HG03460 (cell line): ENCODE data around the gene MROH2A.

Experiments used
- ATAC-seq: cut with Tn5 transposase; IDR thresholded peaks from one replicate; pipeline ENCODE4 v1.9.1; 2021; ENCODE audit not compliant: unreplicated experiment

MROH2A gene

DNA sequence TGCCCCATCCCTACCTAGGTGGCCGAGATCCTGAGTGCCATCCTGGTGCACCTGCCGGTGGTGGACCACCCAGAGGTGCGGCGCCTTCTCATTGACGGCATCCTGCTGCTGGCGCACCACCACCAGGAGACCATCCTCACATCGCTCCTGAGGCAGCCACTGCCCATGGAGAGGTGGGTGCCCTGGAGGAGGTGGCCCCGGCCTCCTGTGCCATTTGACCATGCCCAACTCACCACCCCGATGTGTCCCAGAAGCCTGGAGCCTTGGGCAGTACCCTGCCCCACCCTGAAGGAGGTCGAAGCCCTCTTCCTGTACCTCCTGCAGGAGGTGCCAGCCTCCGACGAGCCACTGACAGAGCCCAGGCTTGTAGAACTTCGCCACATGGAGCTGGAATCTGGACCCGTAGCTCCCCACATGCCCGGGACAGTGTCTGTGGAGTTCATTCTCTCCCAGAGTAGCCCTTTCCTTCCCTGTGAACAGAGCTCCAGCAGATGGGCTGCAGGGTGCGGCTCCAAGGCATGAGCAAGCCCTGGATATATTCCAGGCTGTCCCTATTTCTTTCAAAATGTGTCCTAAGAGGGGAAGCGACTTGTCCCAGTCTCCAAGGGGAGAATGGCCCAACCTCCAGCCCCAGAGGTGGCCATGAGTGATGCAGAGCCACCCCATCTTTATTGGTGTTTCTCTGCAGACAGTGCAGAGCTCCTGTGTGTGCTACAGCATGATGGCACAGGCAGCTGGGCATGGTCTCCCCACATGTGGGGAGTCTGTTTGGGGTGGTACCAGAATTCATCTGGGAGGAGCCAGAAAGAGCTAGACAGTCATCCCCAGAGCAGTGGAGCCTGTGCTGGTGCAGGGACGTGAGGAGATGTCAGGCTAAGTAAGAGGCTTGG lies 42.0 kb downstream of the MROH2A start:
- no peak for ATAC-seq

DNA sequence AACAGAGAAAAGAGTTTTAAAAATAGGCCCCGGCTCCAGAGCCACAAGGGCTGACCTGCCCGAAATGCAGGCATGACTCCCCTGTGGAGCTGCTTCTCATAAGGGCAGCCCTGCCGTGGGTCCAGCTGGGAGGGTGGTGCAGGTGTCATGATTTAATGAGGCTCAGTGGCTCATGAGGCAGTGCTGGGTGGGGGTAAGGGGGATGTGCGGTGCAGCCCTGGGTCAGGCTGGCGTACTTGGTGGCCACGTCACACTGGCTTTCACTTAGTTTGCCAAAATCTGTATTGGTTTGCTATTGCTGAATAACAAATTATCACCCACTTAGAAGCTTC lies 42.6 kb downstream of the MROH2A start:
- ATAC-seq, result no peak

DNA sequence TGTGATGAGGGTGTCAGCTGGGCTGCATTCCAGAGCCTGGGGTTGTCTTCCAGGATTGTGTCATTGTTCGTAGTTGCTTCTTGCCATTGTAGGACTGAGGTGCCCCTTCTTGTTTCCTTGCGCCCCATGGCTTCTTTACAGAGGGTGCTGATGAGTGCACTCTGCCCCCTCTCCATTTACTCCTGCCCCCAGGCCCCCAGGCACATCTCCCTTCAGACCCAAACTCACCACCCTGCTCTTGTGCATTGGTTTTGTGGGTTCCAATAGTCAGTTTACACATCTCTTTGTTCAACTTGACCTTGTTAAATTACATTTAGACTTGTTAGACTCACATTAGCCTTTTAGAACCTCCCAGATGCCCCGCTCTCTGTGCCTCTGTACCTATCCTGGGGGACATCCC lies 43.1 kb downstream of the MROH2A start:
- ATAC-seq, result no peak

DNA sequence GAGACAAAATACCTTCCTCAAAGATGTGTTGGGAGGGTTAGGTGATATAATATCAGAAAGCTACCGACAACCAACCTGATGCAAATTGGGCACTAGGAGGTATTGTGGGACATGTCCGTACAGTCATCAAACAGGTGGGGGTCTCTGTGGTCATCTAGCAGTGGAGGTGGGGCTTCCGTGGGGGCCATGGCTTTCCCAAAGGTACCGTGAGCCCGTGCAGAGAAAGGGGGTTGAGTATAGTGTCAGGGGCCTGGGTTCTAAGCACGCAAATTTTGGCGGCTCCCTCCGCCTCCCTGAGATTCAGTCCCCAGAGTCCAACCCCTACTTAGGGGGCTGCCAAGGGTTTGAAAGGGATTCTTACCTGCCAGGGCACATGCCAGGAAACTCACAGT lies 43.6 kb downstream of the MROH2A start:
- no peak for ATAC-seq

DNA sequence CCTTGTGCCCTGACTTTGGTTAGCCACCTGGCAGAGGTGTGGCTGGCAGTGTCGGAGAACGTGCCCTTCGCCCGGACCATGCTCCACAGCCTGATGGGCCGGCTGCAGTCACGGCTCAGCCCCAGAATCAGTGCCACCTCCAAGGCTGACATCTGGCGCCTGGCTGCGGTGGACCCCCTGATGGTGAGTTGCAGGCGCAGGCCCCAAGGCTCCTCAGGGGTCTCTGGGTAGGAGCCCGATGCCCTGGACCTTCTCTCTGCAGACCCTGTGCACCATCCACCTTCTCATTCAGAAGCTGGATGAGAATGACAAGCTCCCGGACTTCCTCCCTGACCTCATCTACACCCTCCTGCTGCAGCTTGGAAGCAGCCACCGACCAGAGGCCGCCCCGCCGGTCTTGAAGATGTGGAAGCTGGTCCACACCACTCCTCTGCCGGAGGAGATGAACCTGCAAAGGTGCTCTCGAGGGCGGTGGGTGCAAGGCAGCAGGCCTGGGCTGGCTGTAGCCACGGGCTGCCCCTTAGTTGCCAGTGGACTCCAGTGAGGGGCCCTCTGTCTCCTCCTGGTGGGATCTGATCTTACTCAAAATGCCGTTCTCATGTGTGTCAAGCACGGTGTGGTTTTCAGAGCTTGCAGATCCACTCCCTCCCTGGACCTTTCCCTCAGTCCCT lies 44.1 kb downstream of the MROH2A start:
- ATAC-seq, result no peak

DNA sequence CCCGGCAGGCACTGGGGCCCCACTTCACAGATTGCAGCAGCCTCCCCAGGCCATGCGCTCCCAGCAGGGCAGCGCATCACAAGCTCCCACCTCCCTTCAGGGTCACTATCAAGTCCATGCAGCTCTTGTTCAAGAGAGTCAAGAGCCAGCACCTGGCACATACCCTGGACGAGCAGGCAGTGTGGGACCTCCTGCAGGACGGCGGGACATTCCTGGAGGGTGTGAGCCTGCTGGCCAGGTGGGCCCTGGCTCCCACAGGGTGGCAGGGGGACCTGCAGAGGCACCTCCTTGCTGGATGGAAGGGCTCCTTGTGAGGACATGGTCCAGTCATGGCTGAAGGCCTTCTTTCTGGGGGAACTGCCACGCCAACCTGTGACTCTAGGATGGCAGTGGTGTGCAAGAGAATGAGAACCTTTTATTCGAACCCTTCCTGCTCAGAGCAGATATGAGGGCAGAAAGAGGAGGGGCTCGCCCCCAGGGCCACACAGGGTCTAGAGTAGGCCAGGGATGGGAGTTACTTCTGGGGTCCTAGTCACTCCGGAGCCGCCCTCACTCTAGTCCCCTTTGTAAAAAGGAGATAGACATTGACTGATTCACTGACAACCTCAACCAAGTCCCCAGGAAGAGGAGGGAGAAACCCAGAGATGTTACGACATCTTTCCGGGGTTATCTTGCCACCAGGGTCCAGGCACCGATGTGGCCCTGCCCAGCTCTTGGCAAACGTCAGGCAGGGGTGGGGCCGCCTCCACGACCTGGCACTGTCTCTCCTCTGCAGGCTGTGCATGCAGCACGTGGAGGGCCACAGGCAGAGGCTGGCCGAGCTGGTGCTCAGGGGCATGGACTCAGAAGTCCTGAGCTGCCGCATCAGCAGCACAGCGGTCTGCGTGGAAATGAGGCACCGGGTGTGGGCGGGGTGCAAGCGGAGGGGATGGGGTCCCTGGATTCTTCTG lies 44.9 kb downstream of the MROH2A start:
- no peak for ATAC-seq

DNA sequence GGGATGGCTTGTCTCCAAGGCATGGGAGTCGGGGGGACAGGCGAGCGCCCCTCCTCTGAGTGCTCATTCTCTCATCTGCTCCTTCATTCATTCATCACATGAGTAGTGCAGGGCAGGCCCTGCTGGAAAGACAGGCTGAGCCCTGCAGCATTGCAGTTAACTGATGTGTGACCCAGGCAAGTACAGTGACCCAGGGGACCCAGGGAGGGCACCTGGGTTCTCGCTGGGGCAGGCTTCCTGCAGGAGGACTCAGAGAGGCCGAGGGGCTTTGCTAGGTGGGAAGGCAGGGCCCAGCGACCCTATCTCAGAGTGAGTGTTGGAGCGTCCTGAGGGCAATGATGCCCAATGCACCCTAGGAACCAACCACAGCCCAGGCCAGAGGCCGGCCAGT lies 45.6 kb downstream of the MROH2A start:
- ATAC-seq, result no peak

DNA sequence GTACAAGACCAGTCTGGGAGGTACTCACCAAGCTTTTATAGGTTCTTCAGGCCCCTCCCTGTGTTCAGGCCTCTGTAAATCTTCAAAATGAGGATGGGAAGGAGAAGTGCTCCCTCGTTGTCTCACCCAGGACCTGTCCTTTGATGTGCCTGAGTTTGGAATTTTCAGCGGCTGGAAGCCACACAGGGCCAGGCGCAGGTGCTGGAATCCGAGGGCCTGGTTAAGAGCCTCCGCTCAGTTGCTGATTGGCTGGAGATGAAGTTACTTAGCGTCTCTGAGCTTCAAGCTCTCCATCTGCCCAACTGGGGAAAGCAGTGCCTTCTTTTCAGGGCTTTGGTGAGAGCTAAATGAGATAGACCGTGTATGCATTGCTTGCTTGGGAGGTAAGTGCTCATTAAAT lies 46.2 kb downstream of the MROH2A start:
- no peak for ATAC-seq

DNA sequence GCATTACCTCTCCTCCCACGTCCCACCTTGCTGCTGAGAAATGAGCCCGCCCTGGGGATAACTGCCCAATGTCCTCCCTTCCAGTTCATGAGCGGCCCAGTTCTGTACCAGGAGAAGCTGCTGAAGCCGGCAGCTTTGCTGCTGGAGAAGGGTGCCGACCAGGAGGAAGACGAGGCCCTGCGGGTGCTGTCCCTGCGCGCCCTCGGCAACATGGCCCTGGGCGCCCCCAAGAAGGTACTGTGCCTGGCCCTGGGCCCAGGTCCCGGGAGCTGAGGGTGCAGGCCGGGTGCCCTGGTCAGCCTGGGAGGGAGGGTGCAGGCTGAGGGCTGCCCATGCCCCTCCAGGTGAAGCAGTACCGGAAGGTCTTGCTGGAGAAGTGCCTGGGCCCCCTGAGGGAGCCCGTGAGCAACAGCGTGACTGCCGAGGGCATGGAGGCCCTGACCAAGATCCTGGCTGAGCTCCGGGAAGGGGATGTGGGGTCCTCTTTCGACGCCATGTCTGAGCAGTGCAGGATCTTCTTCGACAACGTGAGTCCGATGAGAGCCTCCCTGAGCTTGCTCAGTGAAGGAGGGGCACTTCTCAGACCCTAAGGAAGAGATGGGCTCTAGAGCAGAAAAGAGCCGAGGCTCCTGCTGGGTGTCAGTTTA lies 50.5 kb downstream of the MROH2A start:
- no peak for ATAC-seq

DNA sequence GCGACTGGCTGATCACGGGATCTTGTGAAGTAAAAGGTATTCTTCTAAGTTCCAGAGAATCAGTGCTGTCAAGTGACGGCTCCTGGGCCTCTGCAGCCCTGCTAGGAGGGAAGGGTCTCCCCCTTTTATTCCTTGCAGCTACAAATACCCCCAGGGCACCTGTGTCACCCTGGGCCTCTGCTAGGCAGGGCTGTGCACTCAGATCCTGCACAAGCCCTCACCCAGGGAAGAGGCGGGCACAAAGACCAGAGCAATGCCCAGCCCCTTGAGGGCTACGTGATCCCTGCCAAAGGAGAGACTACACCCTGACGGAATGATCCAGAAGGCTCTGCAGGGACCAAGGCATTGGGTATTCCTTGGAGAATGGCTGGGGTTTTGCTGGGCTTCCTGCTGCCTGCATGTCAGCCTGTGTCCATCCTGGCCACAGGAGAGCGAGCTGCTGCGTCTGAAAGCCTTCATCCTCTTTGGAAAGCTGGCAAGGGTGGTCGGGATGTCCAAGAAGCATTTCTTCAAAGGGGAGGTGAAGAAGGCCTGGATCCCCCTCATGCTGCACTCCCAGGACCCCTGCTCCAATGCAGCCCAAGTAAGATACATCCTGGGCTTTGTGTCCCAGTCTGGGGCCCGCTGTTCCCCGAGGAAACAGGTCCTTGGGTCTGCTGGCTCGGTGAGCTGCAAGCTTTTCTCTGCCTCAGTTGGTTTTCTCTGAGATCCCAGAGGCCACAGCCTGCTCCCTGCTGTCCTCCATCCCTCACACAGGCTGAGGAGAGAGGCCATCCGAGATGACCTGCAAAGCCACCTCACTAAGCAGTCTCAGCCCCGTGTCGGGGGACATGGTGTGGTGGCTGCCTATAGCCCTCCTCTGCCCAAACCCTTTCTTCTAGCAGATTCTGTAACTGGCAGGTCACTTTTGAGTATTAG lies 51.3 kb downstream of the MROH2A start:
- ATAC-seq, result no peak

DNA sequence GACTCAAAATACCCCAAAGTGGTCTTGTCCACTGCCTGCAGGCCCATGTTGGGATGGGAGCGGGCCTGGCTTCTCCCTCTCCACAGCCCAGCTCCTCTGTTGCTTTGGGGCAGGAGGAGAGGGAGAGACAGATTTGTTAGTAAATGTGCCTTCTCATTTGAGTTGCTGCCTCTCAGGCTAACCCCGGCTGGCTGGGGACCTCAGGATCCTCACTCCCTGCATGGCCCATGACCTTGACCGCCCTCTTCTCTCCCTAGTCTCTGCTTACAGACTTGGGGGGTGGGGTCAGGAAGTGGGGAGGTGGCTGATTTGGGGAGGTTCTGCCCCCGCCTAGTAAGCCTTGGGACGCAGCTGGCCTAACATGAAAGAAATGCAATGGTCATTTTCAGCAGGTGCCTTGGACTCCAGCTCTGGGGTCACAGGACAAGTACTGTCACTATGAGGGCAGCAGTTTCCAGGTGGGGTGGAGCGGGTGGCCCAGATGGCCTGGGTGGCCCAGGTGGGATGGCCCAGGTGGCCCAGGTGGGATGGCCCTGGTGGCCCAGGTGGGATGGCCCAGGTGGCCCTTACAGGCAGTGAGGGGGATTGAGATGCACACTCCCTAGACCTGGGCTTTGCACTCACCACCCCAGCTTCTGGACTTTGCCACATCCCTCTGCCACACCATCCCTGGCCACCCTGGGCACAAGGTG lies 52.1 kb downstream of the MROH2A start:
- no peak for ATAC-seq

DNA sequence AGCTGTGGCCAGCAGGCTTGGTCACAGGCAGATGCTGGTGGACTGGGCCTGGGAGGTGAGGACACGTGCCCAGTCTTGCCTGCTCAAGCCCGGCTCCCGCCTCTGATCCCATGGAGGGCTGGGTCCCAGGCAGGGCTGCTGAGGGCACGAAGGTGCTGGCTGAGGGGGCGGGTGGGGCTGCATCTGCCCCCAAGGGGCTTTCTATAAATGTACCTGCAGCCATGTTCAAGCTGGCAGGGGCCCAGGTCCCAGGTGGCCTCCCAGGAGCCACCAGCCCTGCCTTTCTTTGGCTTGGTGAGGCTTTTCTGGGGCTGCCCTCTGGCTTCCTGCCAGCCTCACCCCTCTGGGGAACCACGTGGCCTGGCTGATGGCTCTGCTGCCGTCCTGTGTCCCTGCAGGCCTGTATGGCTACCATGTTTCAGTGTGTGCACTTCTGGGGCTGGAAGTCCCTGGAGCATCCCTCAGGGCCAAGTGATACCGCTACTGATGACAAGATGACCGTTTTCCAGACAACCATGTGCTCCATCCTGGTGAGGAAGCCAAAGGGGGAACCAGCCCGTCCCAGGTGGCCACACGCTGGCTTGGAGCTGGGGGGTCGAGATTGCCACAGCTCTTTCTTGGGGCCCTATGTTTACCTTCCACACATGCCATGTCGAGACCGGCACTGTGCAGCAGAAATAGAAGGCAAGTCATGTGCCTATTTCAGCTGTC lies 53.0 kb downstream of the MROH2A start:
- no peak for ATAC-seq

DNA sequence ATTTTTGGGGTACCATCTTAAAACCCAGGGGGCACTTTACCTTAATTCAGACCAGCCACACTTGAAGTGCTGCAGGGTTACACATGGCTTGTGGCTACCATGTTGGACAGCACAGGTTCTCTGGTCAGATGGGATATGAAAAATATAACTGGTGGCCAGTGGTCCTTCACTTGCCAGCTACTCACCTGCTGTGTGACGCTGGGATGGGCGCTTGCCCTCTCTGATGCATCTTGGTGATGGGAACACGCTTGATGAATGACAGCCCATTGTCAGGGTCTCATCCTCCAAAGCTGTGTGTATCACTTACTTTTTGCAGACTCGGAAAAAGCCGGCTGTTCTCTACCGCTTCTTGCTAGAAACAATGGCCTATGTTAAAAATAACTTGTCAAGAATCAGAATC lies 53.7 kb downstream of the MROH2A start:
- ATAC-seq, result no peak

DNA sequence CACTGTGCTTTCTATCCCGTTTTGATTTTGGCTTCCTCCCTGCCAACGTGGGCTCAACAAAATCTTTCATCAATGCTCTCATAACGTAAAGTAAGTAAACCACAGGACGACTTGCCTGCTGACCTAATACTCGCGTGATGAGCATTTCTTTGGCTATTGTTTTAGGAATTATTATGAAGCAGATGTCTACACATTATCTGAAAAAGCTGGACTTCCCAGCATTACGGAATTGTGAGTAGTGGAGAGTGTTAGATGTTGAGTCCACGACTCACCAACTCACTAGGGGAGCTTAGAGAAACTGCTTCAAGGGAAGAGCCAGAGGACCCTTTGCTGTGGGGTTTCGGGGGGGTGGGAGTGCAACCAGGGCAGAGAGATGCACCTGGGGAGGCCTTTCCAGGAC lies 54.3 kb downstream of the MROH2A start:
- no peak for ATAC-seq

DNA sequence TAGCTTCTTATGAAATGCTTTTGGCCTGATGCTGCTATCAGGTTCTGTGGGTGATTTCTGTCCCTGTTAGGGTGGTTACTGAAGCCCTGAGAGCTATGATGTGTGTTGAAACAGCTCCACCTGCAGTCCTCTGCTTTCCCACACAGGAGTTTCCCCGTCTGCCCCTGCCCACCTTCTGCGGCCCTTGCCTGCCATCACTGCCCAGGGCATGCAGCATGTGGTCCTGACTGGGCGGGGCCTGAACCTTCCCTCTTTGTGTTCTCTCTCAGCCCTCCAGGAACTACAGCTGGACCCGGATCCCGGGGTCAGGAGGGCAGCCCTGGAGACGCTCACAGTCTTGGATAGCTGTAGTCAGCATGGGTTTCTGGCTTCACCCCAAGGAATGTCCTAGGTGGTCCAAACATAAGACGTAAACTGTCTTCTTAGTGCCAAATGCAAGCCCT lies 54.8 kb downstream of the MROH2A start:
- ATAC-seq, result no peak

DNA sequence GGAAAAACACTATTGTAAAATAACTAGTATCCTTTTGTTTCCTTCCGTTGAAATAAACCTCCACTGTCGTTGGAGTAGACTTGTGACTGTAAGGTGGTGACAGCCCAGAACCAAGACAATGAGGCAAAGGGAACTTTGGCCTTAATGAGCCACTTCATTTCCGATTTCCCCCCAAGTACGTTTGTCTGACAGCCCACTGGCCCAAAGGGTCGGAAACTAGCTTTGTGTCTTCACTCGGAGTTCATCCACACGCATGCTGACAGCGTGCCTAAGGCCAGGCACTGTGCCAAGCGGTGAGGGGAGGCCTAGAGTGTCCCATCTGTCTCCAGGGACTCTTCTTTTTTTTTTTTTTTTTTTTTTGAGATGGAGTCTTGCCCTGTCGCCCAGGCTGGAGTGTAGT lies 55.2 kb downstream of the MROH2A start:
- ATAC-seq, result no peak

DNA sequence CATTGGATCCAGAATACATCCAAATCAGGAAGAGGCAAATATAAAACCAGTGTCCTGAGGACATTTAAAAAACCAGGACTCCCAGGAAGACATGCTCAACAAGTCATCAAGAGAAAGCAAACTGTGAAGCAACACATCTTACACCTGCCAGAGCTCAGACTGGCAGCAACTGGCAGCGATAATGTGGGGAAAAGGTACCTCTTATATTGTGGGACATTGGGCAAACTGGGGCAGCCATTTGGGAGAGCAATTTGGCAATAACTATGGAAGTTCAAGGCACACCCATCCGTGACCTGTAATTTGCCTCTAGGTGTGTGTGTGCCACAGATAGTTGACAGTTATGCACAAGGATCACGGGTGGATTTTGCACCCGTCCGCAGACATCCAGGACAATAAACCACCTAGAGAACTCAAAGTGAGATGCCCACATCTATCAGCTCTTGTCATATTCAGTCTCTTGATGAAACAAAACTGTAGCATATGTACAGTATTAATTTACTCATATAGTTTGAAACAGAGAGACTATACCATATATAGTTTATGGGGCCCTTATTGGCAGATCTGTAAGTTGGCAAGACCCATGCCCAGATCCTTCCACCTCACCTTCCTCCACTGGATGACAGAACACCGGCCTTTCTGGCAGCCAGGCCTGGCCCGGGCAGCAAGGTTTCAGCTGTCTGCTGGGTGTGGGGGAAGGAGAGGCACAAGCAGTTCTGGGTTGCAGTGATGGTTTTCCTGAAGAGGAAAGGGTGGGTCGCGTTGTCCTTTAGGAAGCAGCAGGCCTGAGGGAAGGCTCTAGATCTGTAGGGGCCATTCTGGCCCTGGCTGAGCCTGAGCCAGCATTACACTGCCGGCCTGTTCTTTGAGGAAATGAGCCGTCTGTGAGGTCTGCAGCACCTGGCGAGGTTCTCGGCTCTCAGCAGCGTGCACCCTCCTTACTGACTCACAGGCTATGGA lies 57.4 kb downstream of the MROH2A start:
- ATAC-seq, result no peak

DNA sequence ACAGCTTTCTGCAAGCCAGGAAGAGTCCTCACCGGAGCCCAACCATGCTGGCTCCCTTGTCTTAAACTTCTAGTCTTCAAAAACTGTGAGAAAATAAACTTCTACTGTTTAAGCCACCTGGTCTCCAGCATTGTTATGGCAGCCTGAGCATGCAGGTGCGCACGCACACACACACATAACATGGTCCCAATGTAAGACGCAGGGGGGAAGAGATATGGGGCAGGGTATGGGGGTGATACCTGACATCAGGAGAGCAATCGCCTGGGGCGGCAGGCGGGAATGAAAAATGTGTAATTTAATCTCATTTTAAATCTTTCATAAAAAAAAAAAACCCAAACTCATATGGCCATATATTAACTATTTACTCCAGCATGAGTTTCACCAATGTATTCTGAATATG lies 58.2 kb downstream of the MROH2A start:
- ATAC-seq, result no peak
